GM18861 (cell line): Measurements from ENCODE around the gene COL19A1.
A peak's percentile ranks its signal among the peaks of the same experiment; 100 is the strongest.
"Not testable (repeated sequence)": the region's sequence is repeated elsewhere in the genome, so short reads cannot be mapped to it uniquely, and the experiment has no call there.

Experiments used
- ATAC-seq: cut with Tn5 transposase; IDR thresholded peaks from one replicate; pipeline ENCODE4 v1.9.1; 2021; ENCODE audit not compliant: unreplicated experiment

COL19A1 gene

GRCh38 chr6:69954733-69955132, 88.4 kb downstream of the COL19A1 start:
- ATAC-seq, result no peak

GRCh38 chr6:69957985-69958559, 91.7 kb downstream of the COL19A1 start:
- ATAC-seq, result no peak

GRCh38 chr6:69958978-69959377, 92.6 kb downstream of the COL19A1 start:
- no peak for ATAC-seq

- ATAC-seq, result not testable (repeated sequence)
These were observed 99.6 kb downstream of the COL19A1 start for GRCh38 chr6:69965974-69966373.

- ATAC-seq, result no peak
These were observed 106.8 kb downstream of the COL19A1 start for GRCh38 chr6:69973138-69973537.

- ATAC-seq, result no peak
These were observed 107.4 kb downstream of the COL19A1 start for GRCh38 chr6:69973763-69974162.

- no peak for ATAC-seq
These were observed 107.8 kb downstream of the COL19A1 start for GRCh38 chr6:69974193-69974592.

GRCh38 chr6:69976591-69977090, 110.3 kb downstream of the COL19A1 start:
- ATAC-seq, result no peak

GRCh38 chr6:69980624-69981023, 114.3 kb downstream of the COL19A1 start:
- no peak for ATAC-seq

GRCh38 chr6:69984506-69984905, 118.2 kb downstream of the COL19A1 start:
- ATAC-seq, result no peak

GRCh38 chr6:69985180-69985579, 118.8 kb downstream of the COL19A1 start:
- peak; percentile 47 for ATAC-seq

- no peak for ATAC-seq
These were observed 121.2 kb downstream of the COL19A1 start for GRCh38 chr6:69987550-69987949.

- no peak for ATAC-seq
These were observed 122.2 kb downstream of the COL19A1 start for GRCh38 chr6:69988458-69989126.

GRCh38 chr6:69994251-69994650, 127.9 kb downstream of the COL19A1 start:
- ATAC-seq, result no peak

- ATAC-seq, result no peak
These were observed 141.8 kb downstream of the COL19A1 start for GRCh38 chr6:70008189-70008588.

GRCh38 chr6:70010339-70010738, 144.0 kb downstream of the COL19A1 start:
- not testable (repeated sequence) for ATAC-seq

- not testable (repeated sequence) for ATAC-seq
These were observed 156.8 kb downstream of the COL19A1 start for GRCh38 chr6:70023201-70023600.

- ATAC-seq, result no peak
These were observed 161.9 kb downstream of the COL19A1 start for GRCh38 chr6:70028246-70028645.

GRCh38 chr6:70028926-70029325, 162.6 kb downstream of the COL19A1 start:
- ATAC-seq, result no peak

- no peak for ATAC-seq
These were observed 167.4 kb downstream of the COL19A1 start for GRCh38 chr6:70033781-70034180.

GRCh38 chr6:70037445-70037844, 171.1 kb downstream of the COL19A1 start:
- no peak for ATAC-seq

GRCh38 chr6:70040766-70041165, 174.4 kb downstream of the COL19A1 start:
- ATAC-seq, result no peak

- ATAC-seq, result no peak
These were observed 175.1 kb downstream of the COL19A1 start for GRCh38 chr6:70041411-70041810.
